Peyer's patch (tissue), 4 donors: ENCODE measurements around the gene NEU3.

Source experiments
- CTCF ChIP-seq, 6 experiments: fragments of 450-650 bp in 4 of 6; fragments of 200-600 bp in 2 of 6; sonication (generic) in 1 of 6; IDR thresholded peaks; one replicate each; pipeline ENCODE4 v1.5.1; 2017 to 2019; ENCODE audit warnings: antibody characterized with exemption in 6 of 6, mild to moderate bottlenecking in 3 of 6, moderate library complexity in 1 of 6
- POLR2A ChIP-seq, 2 donors: fragments of 450-650 bp; IDR thresholded peaks; one replicate each; pipeline ENCODE4 v1.5.1; 2017; ENCODE audit warnings: antibody characterized with exemption in 2 of 2, mild to moderate bottlenecking in 2 of 2, moderate library complexity in 2 of 2

DNA sequence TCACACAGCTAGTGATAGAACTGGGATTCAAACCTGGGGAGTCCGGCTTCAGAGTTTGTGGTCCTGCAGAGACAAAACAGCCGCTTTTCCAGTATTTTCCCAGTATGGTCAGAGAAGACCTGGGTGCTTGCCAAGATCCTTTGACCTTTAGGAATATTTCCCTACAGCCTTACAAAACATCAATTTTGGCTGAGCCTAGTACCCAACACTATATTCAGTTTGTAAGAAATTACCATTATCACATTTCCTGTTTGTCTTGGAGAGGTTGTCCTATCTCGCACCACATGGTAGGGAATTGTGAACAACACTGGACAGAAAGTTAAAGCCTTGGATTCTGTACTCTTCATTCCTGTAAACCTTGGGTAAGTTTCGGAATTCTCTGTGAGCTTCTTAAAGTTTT, 10.7 kb upstream of the NEU3 start:
- TF ChIP-seq CTCF (IDR thresholded peaks at IDR 0.05) (no peak), POLR2A (IDR thresholded peaks at IDR 0.05) (no peak)
